C4-2B (cell line): ENCODE data around the gene BRAF.

Experiments
- ZFX ChIP-seq: fragments of 450-650 bp; IDR thresholded peaks from 2 replicates; pipeline ENCODE4 v1.6.1; 2017
- TF ChIP-seq, protein P1 (sequence below): fragments of 450-650 bp; conservative IDR thresholded peaks from 2 replicates; pipeline ENCODE4 v1.5.1; 2017; ENCODE audit warnings: mild to moderate bottlenecking

DNA sequence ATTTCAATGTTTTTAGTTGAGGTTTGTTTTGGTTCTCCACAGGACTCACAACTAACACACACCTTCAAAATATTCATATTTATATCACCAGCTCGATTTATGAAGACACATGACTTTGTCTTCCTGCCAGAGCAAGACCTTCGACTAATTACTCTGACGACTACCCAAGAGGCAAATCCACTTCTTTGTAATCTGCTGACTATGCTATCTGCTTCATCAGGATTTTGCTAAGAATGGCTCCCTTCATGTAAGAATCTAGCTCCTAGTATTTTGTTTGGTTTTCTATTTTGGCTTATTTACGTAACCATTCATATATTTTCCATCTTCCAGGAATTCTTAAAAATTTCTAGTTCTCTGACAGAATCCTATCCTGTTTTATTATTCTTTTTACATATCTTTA, 93.0 kb downstream of the BRAF start:
- TF ChIP-seq, protein P1, sequence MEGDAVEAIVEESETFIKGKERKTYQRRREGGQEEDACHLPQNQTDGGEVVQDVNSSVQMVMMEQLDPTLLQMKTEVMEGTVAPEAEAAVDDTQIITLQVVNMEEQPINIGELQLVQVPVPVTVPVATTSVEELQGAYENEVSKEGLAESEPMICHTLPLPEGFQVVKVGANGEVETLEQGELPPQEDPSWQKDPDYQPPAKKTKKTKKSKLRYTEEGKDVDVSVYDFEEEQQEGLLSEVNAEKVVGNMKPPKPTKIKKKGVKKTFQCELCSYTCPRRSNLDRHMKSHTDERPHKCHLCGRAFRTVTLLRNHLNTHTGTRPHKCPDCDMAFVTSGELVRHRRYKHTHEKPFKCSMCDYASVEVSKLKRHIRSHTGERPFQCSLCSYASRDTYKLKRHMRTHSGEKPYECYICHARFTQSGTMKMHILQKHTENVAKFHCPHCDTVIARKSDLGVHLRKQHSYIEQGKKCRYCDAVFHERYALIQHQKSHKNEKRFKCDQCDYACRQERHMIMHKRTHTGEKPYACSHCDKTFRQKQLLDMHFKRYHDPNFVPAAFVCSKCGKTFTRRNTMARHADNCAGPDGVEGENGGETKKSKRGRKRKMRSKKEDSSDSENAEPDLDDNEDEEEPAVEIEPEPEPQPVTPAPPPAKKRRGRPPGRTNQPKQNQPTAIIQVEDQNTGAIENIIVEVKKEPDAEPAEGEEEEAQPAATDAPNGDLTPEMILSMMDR = no peak
- TF ChIP-seq ZFX = no peak
